T-helper 2 cell treated with Interferon-gamma antibody and Interleukin-4, amounts not matched to agents 5 μg/mL and 100 μg/mL, for 36 hours (primary cell): ENCODE measurements around the gene MEG3.
"Not testable (repeated sequence)": the region's sequence is repeated elsewhere in the genome, so short reads cannot be mapped to it uniquely, and the experiment has no call there.

Experiments
- DNase-seq: peaks from one replicate; pipeline ENCODE4 v3.0.0; 2021; ENCODE audit warnings: low spot score
- H3K27ac Mint-ChIP-seq: one replicate; pipeline ENCODE4 v1.8.0; 2021; ENCODE audit warnings: mild to moderate bottlenecking, mixed read lengths
- H3K27me3 Mint-ChIP-seq: one replicate; pipeline ENCODE4 v1.8.0; 2021; ENCODE audit warnings: low read depth, mixed read lengths
- H3K36me3 Mint-ChIP-seq: one replicate; pipeline ENCODE4 v1.8.0; 2021; ENCODE audit warnings: low read depth, mixed read lengths
- H3K4me1 Mint-ChIP-seq: one replicate; pipeline ENCODE4 v1.8.0; 2021; ENCODE audit warnings: low read depth, mixed read lengths
- H3K4me3 Mint-ChIP-seq: one replicate; pipeline ENCODE4 v1.8.0; 2022; ENCODE audit warnings: mild to moderate bottlenecking, moderate library complexity, mixed read lengths
- H3K9me3 Mint-ChIP-seq: one replicate; pipeline ENCODE4 v1.8.0; 2021; ENCODE audit warnings: mixed read lengths

Gene MEG3

DNA sequence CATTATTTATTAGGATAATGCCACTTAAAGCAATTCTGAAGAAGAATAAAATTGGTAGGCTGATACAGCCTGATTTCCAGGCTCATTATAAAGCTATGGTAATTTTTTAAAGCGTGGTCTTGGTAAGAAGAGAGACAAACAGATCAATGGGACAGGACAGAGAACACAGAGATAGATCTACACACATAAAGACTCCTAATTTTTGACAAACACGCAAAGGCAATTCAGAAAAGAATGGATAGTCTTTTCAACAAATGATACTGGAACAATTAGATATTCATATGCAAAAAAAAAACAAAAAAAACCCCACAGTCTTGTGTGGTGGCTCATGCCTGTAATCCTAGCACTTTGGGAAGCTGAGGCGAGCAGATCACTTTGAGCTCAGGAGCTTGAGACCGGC, 25.9 kb upstream of the MEG3 start:
- Mint-ChIP-seq H3K4me1 (no peaks in the 10 kb centered on the region), H3K27ac (no peak overlapping the region), H3K36me3 (no peaks in the 10 kb centered on the region), H3K4me3 (no peak overlapping the region), H3K27me3 (peaks cover 5% of the 10 kb centered on the region), H3K9me3 (no peaks in the 10 kb centered on the region)
- no peak for DNase-seq

- H3K36me3 Mint-ChIP-seq, DNase-seq, H3K27ac Mint-ChIP-seq, H3K27me3 Mint-ChIP-seq, H3K4me1 Mint-ChIP-seq, H3K4me3 Mint-ChIP-seq, H3K9me3 Mint-ChIP-seq: not testable (repeated sequence)
These were observed 24.5 kb upstream of the MEG3 start for GRCh38 chr14:100801433-100801832.

DNA sequence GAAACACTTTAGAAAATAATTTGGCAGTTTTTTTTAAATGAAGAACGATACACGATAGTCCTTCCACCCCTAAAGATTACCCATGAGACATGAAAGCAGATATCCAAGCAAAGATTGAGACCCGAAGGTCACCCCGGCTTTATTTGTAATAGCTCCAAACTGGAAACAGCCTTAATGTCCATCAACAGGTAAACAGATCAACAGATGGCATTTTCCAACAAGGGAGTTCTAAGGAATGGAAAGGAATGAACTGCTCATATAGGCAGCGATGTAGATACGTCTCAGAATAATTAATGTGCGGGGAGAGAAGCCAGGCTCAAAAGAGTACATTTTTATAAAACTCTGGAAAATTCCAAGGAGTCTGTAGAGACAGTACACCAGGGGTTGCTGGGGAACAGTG, 23.7 kb upstream of the MEG3 start:
- Mint-ChIP-seq H3K27ac (no peak overlapping the region), H3K4me3 (no peak overlapping the region)

GRCh38 chr14:100802766-100803165, 23.2 kb upstream of the MEG3 start:
- Mint-ChIP-seq H3K4me1 (no peaks in the 10 kb centered on the region), H3K27ac (no peak overlapping the region), H3K36me3 (no peaks in the 10 kb centered on the region), H3K4me3 (no peak overlapping the region), H3K27me3 (peaks cover 5% of the 10 kb centered on the region), H3K9me3 (no peaks in the 10 kb centered on the region)
- no peak for DNase-seq

More for the DNA sequence above, 23.7 kb upstream of the MEG3 start:
- H3K9me3 Mint-ChIP-seq, result no peaks in the 10 kb centered on the region
- H3K27me3 Mint-ChIP-seq, result peaks cover 5% of the 10 kb centered on the region
- DNase-seq, result no peak
- H3K4me1 Mint-ChIP-seq, result no peaks in the 10 kb centered on the region
- no peaks in the 10 kb centered on the region for H3K36me3 Mint-ChIP-seq

DNA sequence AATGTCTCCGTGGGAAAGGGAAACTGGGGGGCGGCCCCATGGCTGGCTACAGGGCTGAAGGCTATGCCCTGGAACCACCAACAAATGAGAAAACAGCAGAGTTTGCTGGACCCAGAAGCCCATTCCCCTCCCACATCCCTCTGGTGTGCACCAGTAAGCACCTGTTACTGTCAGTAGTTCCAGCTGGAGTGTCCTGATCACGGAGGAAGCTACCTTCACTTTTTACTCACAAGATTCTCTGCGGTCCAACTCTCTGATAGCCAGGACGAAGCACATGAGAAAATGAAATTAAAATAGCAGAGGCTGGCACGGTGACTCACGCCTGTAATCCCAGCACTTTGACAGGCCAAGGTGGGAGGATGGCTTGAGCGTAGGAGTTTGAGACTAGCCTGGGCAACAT, 22.7 kb upstream of the MEG3 start:
- Mint-ChIP-seq H3K27ac (no peak overlapping the region), H3K9me3 (no peaks in the 10 kb centered on the region), H3K4me3 (no peak overlapping the region), H3K4me1 (no peaks in the 10 kb centered on the region), H3K27me3 (peaks cover 5% of the 10 kb centered on the region), H3K36me3 (no peaks in the 10 kb centered on the region)
- no peak for DNase-seq

- Mint-ChIP-seq H3K36me3 (no peaks in the 10 kb centered on the region), H3K27ac (no peak overlapping the region), H3K9me3 (peaks cover 2% of the 10 kb centered on the region), H3K4me3 (no peak overlapping the region), H3K27me3 (peaks cover 5% of the 10 kb centered on the region), H3K4me1 (no peaks in the 10 kb centered on the region)
- DNase-seq, result no peak
These were observed 22.2 kb upstream of the MEG3 start for GRCh38 chr14:100803676-100804075.

- Mint-ChIP-seq H3K4me3 (no peak overlapping the region), H3K27me3 (peaks cover 5% of the 10 kb centered on the region), H3K27ac (no peak overlapping the region), H3K9me3 (peaks cover 7% of the 10 kb centered on the region), H3K36me3 (no peaks in the 10 kb centered on the region), H3K4me1 (no peaks in the 10 kb centered on the region)
- DNase-seq, result no peak
These were observed 21.8 kb upstream of the MEG3 start for GRCh38 chr14:100804138-100804537.

DNA sequence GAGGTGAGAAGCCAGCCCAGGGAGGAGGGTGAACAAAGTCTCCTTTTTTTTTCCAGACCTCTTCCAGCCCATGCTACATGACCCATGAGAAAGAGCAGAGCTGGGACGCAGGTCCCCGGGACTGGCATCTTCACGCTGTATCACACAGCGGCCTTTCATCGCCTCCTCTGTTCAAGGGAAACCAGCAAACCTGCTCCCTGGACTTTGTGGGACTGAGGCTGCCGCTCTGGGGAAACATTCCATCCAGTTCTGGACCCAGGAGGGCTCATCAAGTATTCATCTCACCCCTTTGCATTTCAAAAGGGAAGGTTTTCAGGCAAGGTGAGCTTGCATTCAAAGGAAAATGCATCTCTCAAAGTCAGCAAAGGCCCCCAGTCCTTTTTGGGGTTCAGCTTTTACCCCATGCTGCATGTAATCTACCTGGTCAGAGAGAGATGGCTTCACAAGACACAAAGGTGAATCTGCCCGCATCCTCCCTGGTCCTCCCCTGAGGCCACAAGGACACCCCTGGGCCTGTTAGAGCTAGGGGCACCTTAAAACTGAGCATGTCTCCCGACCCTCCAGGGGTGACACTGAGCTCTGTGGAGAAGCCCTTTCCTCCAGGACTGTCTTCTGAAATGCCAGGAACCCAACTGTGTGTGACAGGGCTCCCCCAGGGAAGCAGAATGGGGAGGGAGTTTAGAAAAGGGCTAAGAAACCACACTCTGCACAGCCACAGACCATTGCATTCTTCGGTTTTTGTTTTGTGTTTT, 21.2 kb upstream of the MEG3 start:
- Mint-ChIP-seq H3K27ac (no peak overlapping the region), H3K27me3 (peaks cover 3% of the 10 kb centered on the region), H3K4me1 (no peaks in the 10 kb centered on the region), H3K9me3 (peaks cover 13% of the 10 kb centered on the region), H3K36me3 (no peaks in the 10 kb centered on the region), H3K4me3 (no peak overlapping the region)
- DNase-seq, result no peak

DNA sequence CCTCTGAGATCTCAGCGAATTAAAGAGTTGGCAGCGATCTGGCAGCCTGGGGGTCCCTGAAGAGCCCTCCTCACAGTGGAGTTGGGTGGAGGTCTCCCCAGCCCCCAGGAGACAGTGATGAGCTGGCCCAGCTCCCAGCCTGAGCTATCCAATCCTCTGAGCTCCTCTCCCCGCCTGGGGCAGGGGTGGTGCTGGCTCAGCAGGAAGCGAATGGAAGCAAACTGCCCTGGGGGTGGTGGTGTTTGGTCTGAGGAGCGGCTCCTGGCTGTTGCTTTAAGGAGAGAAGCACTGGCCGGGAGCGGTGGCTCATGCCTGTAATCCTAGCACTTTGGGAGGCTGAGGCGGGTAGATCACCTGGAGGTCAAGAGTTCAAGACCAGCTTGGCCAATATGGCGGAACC, 19.5 kb upstream of the MEG3 start:
- Mint-ChIP-seq H3K27me3 (peaks cover 3% of the 10 kb centered on the region), H3K9me3 (peaks cover 15% of the 10 kb centered on the region), H3K36me3 (no peaks in the 10 kb centered on the region), H3K4me1 (no peaks in the 10 kb centered on the region), H3K27ac (no peak overlapping the region), H3K4me3 (no peak overlapping the region)
- no peak for DNase-seq

DNA sequence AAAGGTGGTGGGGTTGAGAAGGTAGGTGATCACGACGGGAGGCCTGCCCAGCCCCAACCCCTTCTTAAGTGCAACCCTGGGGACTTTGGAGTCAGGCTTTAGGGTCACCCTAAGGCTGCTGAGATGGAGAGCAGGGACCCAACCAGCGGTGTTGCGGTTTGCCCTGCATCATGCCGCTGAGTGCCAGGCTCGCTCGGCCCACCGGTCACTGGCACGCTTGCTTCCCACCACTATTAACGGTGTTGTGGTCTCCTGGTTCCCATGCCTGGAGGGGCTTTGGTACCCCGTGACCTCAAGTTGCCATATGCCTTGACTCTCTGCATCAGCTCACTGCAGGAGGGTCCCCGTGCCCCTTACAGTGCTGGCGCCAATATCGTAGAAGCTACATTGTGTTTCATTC, 18.4 kb upstream of the MEG3 start:
- H3K36me3 Mint-ChIP-seq, result no peaks in the 10 kb centered on the region
- H3K27me3 Mint-ChIP-seq, result peaks cover 3% of the 10 kb centered on the region
- H3K9me3 Mint-ChIP-seq, result peaks cover 15% of the 10 kb centered on the region
- no peak overlapping the region for H3K27ac Mint-ChIP-seq
- no peak for DNase-seq
- H3K4me1 Mint-ChIP-seq, result no peaks in the 10 kb centered on the region
- no peak overlapping the region for H3K4me3 Mint-ChIP-seq

- no peak overlapping the region for H3K4me3 Mint-ChIP-seq
- peaks cover 15% of the 10 kb centered on the region for H3K9me3 Mint-ChIP-seq
- no peaks in the 10 kb centered on the region for H3K36me3 Mint-ChIP-seq
- DNase-seq, result no peak
- H3K27me3 Mint-ChIP-seq, result peaks cover 3% of the 10 kb centered on the region
- H3K27ac Mint-ChIP-seq, result no peak overlapping the region
- no peaks in the 10 kb centered on the region for H3K4me1 Mint-ChIP-seq
These were observed 17.8 kb upstream of the MEG3 start for GRCh38 chr14:100807979-100808734.

- no peak overlapping the region for H3K27ac Mint-ChIP-seq
- H3K4me3 Mint-ChIP-seq, result no peak overlapping the region
- no peak for DNase-seq
- no peaks in the 10 kb centered on the region for H3K4me1 Mint-ChIP-seq
- H3K27me3 Mint-ChIP-seq, result peaks cover 3% of the 10 kb centered on the region
- peaks cover 15% of the 10 kb centered on the region for H3K9me3 Mint-ChIP-seq
- H3K36me3 Mint-ChIP-seq, result no peaks in the 10 kb centered on the region
These were observed 15.5 kb upstream of the MEG3 start for GRCh38 chr14:100810435-100810834.

DNA sequence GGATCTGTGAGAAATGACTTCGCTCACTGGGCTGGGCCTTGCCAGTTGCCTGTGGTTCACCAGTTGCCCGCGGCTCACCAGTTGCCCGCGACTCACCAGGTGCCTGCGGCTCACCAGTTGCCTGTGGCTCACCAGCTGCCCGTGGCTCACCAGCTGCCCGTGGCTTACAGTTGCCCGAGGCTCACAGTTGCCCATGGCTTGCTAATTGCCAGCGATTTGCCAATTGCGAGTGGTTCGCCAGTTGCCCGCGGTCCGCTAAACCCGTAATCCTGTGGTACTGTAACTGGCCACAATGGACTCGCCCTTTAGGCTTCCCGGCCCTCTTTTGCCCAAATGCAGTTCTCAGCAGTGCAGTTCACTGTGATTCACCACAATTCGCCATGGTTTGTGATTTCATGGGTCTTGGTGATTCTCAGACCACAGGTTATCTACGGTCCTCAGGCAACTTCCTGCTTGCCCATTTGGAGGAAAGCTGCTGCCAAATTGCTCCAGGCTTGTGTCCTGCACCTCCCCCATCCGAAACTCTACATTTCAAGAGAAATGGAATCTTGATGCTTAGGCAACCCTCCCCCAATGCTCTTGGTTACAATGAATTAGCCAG, 15.0 kb upstream of the MEG3 start:
- no peak for DNase-seq

GRCh38 chr14:100813291-100813690, 12.6 kb upstream of the MEG3 start:
- no peaks in the 10 kb centered on the region for H3K36me3 Mint-ChIP-seq

More for the DNA sequence above, 15.0 kb upstream of the MEG3 start:
- Mint-ChIP-seq H3K27ac (no peak overlapping the region), H3K4me1 (no peaks in the 10 kb centered on the region), H3K27me3 (peaks cover 3% of the 10 kb centered on the region), H3K36me3 (no peaks in the 10 kb centered on the region), H3K9me3 (peaks cover 15% of the 10 kb centered on the region), H3K4me3 (no peak overlapping the region)

More at GRCh38 chr14:100813291-100813690, 12.6 kb upstream of the MEG3 start:
- Mint-ChIP-seq H3K27me3 (peaks cover 3% of the 10 kb centered on the region), H3K27ac (no peak overlapping the region), H3K4me3 (no peak overlapping the region), H3K4me1 (no peaks in the 10 kb centered on the region), H3K9me3 (peaks cover 15% of the 10 kb centered on the region)
- DNase-seq, result no peak
